GM19438 (cell line): ENCODE measurements around the gene CXCR6.

ENCODE experiments used
- ATAC-seq: cut with Tn5 transposase; IDR thresholded peaks from one replicate; pipeline ENCODE4 v1.9.1; 2021; ENCODE audit warnings: low read depth; ENCODE audit not compliant: unreplicated experiment

CXCR6 gene

GRCh38 chr3:45966371-45966791, 23.1 kb downstream of the CXCR6 start:
- ATAC-seq, result no peak

- no peak for ATAC-seq
Measured at GRCh38 chr3:45966950-45967640, 23.8 kb downstream of the CXCR6 start.

- no peak for ATAC-seq
Measured at GRCh38 chr3:45967724-45968123, 24.5 kb downstream of the CXCR6 start.

GRCh38 chr3:45968149-45968548, 24.9 kb downstream of the CXCR6 start:
- no peak for ATAC-seq

GRCh38 chr3:45968706-45969105, 25.4 kb downstream of the CXCR6 start:
- ATAC-seq, result no peak

- ATAC-seq, result no peak
Measured at GRCh38 chr3:45969116-45969515, 25.9 kb downstream of the CXCR6 start.

GRCh38 chr3:45969953-45970352, 26.7 kb downstream of the CXCR6 start:
- no peak for ATAC-seq

- ATAC-seq, result peak; percentile 77
Measured at GRCh38 chr3:45972534-45973402, 29.5 kb downstream of the CXCR6 start.

- ATAC-seq, result no peak
Measured at GRCh38 chr3:45974686-45975085, 31.4 kb downstream of the CXCR6 start.

- ATAC-seq, result no peak
Measured at GRCh38 chr3:45975686-45976085, 32.4 kb downstream of the CXCR6 start.

- no peak for ATAC-seq
Measured at GRCh38 chr3:45976191-45977091, 33.2 kb downstream of the CXCR6 start.

GRCh38 chr3:45978006-45978761, 34.9 kb downstream of the CXCR6 start:
- ATAC-seq, result no peak

- ATAC-seq, result no peak
Measured at GRCh38 chr3:45979378-45979777, 36.1 kb downstream of the CXCR6 start.

GRCh38 chr3:45980229-45980813, 37.1 kb downstream of the CXCR6 start:
- ATAC-seq, result no peak

- ATAC-seq, result no peak
Measured at GRCh38 chr3:45980819-45981218, 37.6 kb downstream of the CXCR6 start.

- ATAC-seq, result no peak
Measured at GRCh38 chr3:45981346-45982074, 38.2 kb downstream of the CXCR6 start.

- ATAC-seq, result no peak
Measured at GRCh38 chr3:45983770-45984169, 40.5 kb downstream of the CXCR6 start.

- no peak for ATAC-seq
Measured at GRCh38 chr3:45984331-45985312, 41.4 kb downstream of the CXCR6 start.
